GM12891 (cell line): Measurements from ENCODE around the gene OR2T5.
"Not testable (repeated sequence)": the region's sequence is repeated elsewhere in the genome, so short reads cannot be mapped to it uniquely, and the experiment has no call there.

Experiments
- POLR2A ChIP-seq: IDR thresholded peaks from 2 replicates; pipeline ENCODE4 v1.6.1; 2011; ENCODE audit warnings: low read depth, low read length, control low read depth
- POLR2AphosphoS5 ChIP-seq: IDR thresholded peaks from 2 replicates; pipeline ENCODE4 v1.6.1; 2011; ENCODE audit warnings: low read depth, low read length, control low read depth
- SPI1 ChIP-seq: IDR thresholded peaks from 2 replicates; pipeline ENCODE4 v1.6.1; 2011; ENCODE audit warnings: low read depth, low read length, control low read depth
- TAF1 ChIP-seq: IDR thresholded peaks from 2 replicates; pipeline ENCODE4 v1.6.1; 2011; ENCODE audit warnings: low read depth, low read length, control low read depth

DNA sequence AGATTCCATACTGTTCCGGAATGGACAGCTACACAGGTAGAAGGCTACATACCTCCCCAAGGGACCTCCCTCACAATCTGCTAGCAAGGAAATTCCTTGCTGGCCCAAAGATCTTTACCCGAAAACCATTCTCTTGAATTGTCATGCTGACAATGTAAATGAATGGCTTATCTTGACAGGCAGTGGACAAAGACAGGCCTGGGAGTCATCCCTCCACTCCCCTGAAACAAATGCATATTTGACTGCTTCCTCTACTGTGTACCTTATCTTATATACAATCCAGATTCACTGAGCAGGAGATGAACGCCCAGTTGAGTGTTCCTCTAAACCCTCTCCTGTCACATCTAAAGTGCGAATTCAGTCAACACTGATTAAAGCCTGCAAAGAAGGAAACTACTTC lies 43.8 kb upstream of the OR2T5 start:
- not testable (repeated sequence) for TF ChIP-seq POLR2A, SPI1, POLR2AphosphoS5, TAF1
